Calu3 (cell line): ENCODE measurements around the gene KBTBD12. TPM values are rescaled to one million over a fixed set of nuclear protein-coding genes. Genes with fewer than 3 reads are reported as not detected.

Experiments used
- BruUV-seq: library from RNA; stranded (reverse); fragments of 400-500 nt; replicated peaks from 2 replicates; lab custom pipeline; 2021; lab: Mats Ljungman, UMichigan
- CTCF ChIA-PET: fragments of 300-600 bp; sonication (Branson Sonifier 250); formaldehyde crosslinking; loops from one replicate; lab custom pipeline; 2022; ENCODE audit warnings: antibody characterized with exemption; lab: Charles Lee
- DNase-seq: peaks from one replicate; pipeline ENCODE4 v3.0.0; 2022
- H3K27ac Mint-ChIP-seq: one replicate; pipeline ENCODE4 v1.8.0; 2022; ENCODE audit warnings: mixed read lengths; ENCODE audit not compliant: unreplicated experiment
- H3K27me3 Mint-ChIP-seq: one replicate; pipeline ENCODE4 v1.8.0; 2022; ENCODE audit warnings: mixed read lengths; ENCODE audit not compliant: unreplicated experiment
- H3K36me3 Mint-ChIP-seq: one replicate; pipeline ENCODE4 v1.8.0; 2022; ENCODE audit warnings: mild to moderate bottlenecking, moderate library complexity, mixed read lengths; ENCODE audit not compliant: insufficient read depth, unreplicated experiment
- H3K4me1 Mint-ChIP-seq: one replicate; pipeline ENCODE4 v1.8.0; 2022; ENCODE audit warnings: mild to moderate bottlenecking, low read depth, mixed read lengths; ENCODE audit not compliant: unreplicated experiment
- H3K4me3 Mint-ChIP-seq: one replicate; pipeline ENCODE4 v1.8.0; 2022; ENCODE audit warnings: mild to moderate bottlenecking, low read depth, moderate library complexity, mixed read lengths; ENCODE audit not compliant: unreplicated experiment
- H3K9me3 Mint-ChIP-seq: one replicate; pipeline ENCODE4 v1.8.0; 2022; ENCODE audit warnings: low read depth, mixed read lengths; ENCODE audit not compliant: unreplicated experiment
- CTCF ChIP-seq: fragments of 200-600 bp; IDR thresholded peaks from one replicate; pipeline ENCODE4 v1.8.0; 2022; ENCODE audit warnings: antibody characterized with exemption; ENCODE audit not compliant: unreplicated experiment
- intact Hi-C: fragments of 100-400 bp; cut with micrococcal nuclease; formaldehyde crosslinking; loops from one replicate; pipeline ENCODE4 v1.10.0; 2022; ENCODE audit not compliant: unreplicated experiment
- total RNA-seq: library from RNA; stranded (reverse); gene quantifications from 2 replicates; pipeline ENCODE4 v1.2.3, GENCODE V29; 2022

Gene KBTBD12
- total RNA-seq, 1 experiment from 2014 or later, result 0.07 TPM

GRCh38 chr3:128009952-128010846, 95.2 kb downstream of the KBTBD12 start:
- CTCF ChIA-PET, result interaction anchor here (0.6 to 1.6 kb wide), 2 partner anchors 15 to 123 kb away, joined by 5 to 6 read pairs; no protein-coding TSS in a partner anchor
- Mint-ChIP-seq H3K36me3 (peaks cover 6% of the 10 kb centered on the region), H3K9me3 (no peaks in the 10 kb centered on the region), H3K27ac (peak overlapping the region; percentile 75), H3K27me3 (peaks cover 42% of the 10 kb centered on the region), H3K4me3 (no peak overlapping the region), H3K4me1 (peaks cover 22% of the 10 kb centered on the region)
- no TSS peak for BruUV-seq
- DNase-seq, result no peak
- no peak for TF ChIP-seq CTCF
- intact Hi-C loops, result loop anchor here (5.0 to 10.0 kb wide), 2 partner anchors 575 to 597 kb away; no protein-coding TSS in a partner anchor

- TF ChIP-seq CTCF, result peak; percentile 52
- Mint-ChIP-seq H3K4me3 (no peak overlapping the region), H3K27me3 (peaks cover 32% of the 10 kb centered on the region), H3K36me3 (peaks cover 6% of the 10 kb centered on the region), H3K4me1 (peaks cover 22% of the 10 kb centered on the region), H3K27ac (no peak overlapping the region), H3K9me3 (no peaks in the 10 kb centered on the region)
- CTCF ChIA-PET, result interaction anchor here (1.0 to 1.2 kb wide), 3 partner anchors 22 to 122 kb away, joined by 3 to 4 read pairs (median 3); no protein-coding TSS in a partner anchor
- peak; percentile 94 for DNase-seq
- intact Hi-C loops, result loop anchor here (1.0 to 10.0 kb wide), 3 partner anchors 122 to 596 kb away; no protein-coding TSS in a partner anchor
- BruUV-seq, result no TSS peak
Measured at GRCh38 chr3:128011140-128011539, 96.1 kb downstream of the KBTBD12 start.

GRCh38 chr3:128012050-128012449, 97.0 kb downstream of the KBTBD12 start:
- no TSS peak for BruUV-seq
- DNase-seq, result no peak
- intact Hi-C loops, result loop anchor here (5.0 to 10.0 kb wide), 2 partner anchors 573 to 595 kb away; no protein-coding TSS in a partner anchor

More at GRCh38 chr3:128012050-128012449, 97.0 kb downstream of the KBTBD12 start:
- Mint-ChIP-seq H3K9me3 (peaks cover 4% of the 10 kb centered on the region), H3K4me3 (no peak overlapping the region), H3K36me3 (peaks cover 6% of the 10 kb centered on the region), H3K4me1 (peaks cover 22% of the 10 kb centered on the region), H3K27me3 (peaks cover 23% of the 10 kb centered on the region), H3K27ac (no peak overlapping the region)
- no peak for TF ChIP-seq CTCF
- CTCF ChIA-PET, result interaction anchor here (1.1 to 1.2 kb wide), 2 partner anchors 21 to 122 kb away, joined by 3 to 4 read pairs; no protein-coding TSS in a partner anchor
